ENCODE results near the gene CMSS1.
"Not testable (repeated sequence)": the region's sequence is repeated elsewhere in the genome, so short reads cannot be mapped to it uniquely, and the experiment has no call there.

CMSS1 gene

DNA sequence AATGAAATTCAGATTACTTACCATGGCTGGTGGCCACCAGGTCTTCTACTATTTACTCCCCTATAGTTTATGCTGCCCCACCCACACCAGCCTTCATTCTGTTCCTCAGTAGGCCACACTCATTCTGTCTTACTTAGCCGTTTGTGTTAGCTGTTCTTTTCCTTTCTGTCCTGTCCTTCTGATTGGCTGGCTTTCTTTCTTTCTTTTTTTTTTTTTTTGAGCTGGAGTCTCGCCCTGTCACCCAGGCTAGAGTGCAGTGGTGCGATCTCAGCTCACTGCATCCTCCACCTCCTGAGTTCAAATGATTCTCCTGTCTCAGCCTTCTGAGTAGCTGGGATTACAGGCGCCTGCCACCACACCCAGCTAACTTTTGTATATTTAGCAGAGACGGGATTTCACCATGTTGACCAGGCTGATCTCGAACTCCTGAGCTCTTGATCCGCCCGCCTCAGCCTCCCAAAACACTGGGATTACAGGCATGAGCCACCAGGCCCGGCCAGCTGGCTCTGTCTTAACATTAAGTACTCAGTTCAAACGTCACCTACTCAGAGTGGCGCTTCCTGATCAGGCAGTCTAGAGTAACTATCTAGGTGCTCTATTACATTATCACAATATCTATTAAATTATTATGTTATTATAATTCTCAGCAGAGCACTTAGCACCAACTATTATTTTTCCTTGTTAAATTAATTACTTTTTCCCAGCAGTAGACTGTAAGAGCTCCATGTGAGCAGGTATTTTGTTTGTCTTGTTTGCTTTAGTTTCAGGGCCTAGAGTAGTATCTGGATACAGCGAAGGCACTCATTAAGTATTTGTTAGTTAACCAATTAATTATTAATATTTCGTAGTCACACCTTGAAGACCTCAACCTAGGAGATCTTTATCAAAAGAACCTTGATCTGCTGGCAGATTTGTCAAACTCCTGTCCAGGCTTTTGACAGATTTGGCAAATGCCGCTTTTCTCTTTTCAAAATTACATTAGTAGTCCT is 6.4 kb downstream of the CMSS1 start:
- no peak for DNase-seq

DNA sequence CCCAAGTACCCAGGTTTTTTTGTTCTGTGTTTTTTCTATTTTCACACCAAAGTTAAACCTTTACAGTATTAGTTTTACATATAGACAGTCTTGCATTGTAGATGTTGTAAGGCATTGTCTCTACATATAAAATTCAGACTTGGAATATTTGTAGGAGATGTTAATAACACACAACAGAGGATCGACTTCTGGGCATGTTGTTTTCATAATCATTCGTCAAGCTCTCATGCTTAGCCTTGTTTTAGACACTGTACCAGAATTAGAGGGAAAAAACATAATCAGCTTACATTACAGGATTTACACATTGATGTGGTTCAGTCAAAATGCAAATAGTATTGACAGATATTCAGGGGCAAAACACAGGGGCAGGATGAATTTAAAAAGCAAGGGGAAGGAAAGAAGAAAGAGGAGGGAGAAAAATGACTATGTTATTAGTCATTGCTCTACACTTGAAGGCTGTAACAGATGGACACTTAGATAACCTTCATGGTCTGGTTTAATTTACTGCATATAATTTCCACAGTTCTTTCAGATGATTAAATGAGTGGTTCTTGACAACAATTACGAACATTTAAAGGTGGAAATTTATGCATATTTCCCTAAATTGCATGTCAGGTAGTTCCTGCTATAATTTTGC is 7.5 kb downstream of the CMSS1 start:
- no peak for DNase-seq

DNA sequence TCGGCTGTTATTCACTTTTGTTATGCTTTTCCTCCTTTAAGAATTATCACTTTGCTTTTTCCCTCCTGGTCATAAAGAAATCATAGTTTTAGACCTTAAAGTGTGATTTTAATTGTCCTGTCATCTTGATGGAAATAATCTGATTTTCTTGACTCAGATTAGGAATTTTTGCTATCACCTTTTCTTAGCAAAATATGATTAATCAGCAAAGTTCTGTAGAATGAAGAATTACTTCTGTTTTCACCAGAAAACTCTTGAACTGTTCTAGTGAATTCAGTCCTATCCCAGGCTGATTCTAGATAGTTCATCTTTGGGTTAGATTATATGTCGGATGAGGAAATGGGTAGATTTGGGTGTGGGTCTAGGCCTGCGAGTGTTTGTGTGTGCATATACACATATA is 12.2 kb downstream of the CMSS1 start:
- DNase-seq, result no peak

DNA sequence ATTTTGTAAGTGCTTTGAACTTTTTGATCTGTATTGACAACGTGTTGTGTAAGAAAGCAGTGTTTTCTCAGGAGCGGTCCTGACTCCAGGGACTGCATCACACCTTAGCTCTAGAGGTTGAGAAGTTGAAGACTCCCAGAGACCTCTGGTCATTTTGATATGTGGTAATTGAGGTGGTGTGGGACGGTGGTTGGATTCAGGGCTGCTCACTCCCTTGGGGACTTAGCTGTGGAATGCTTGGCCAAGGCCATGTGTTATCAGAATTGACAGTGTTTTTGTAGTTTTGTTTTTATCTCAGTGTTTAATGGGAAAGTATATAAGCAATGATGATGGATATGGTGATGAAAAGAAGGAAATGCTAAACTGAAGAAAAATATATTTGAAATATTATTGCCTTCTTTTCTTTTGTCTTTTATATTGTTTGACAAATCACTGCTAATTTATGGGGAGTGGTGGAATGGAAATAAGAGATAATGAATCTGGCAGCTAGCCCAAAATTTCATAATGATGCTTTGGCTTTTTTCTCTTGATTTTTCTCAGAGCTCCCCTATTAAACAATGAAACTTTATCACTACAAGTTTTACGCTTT is 16.0 kb downstream of the CMSS1 start:
- no peak for DNase-seq

DNA sequence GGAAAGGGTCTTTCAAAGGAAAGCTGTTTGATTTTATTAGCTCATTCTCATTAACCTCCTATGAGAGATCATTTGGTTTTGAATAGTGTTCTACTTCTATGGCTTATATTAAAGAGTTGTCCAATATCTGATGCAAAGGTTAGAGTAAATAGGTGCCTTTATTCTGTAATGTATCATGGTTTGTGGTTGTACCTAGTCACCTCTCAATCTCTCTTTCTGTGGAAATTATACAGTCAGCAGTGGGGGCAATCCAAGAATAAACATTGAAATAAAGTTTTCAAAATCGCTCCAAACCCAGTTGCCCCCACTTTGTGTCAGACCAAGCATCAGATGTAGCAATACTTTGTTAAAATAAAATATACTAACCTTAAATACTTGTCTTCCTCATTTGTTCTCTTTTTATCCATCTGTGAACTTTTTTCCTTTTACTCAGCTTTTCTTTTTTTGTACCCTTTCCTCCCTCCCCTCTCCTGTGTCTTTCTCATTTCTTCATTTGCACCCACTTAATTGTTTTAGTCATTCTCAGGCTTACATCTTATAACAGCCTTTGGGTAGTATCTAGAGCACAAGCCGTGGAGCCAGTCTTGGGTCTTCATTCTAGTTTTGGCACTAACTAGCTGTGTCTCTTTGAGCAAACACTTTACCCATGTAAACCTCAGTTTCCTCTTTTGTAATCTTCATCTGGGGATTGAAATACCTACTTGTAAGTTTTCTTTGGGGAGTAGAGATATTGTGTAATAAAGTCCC is 16.7 kb downstream of the CMSS1 start:
- no peak for DNase-seq

DNA sequence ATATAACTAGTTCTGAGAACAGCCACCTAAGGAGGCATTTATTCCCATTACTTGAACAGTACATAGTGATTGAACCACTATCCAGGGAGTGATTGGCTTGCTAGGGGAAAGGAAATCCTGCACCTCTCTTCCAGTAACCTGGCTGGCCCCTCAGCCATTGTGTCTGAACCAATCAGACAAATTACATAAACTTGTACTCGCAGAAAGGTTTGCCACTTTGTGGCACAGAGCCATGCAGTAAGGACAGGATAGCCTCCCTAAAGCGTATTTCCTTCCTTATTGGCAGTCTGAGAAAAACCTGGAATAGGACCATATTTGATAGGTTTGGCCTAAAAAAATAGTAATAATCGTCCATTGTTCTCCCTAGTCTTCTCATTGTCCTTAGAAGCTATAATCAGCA is 19.0 kb downstream of the CMSS1 start:
- DNase-seq, result no peak

DNA sequence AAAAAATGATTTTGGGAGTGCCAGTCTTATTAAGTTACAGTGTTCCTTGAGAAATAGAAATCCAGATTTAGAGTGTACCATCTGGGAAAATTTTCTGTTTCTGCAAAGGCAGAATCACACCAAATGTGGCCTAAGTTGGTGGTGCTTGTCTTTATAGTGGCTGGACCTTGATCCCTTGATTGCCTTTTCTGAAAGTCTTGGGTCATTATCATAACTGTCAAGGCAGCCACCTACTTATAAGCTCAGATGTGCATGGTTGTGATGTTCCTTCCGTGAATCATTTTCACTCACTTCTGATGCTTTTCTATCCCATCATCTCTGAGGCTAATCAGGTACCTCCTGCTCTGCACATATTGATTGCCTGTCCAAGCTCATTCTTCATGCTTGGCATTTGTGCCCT is 20.1 kb downstream of the CMSS1 start:
- no peak for DNase-seq

DNA sequence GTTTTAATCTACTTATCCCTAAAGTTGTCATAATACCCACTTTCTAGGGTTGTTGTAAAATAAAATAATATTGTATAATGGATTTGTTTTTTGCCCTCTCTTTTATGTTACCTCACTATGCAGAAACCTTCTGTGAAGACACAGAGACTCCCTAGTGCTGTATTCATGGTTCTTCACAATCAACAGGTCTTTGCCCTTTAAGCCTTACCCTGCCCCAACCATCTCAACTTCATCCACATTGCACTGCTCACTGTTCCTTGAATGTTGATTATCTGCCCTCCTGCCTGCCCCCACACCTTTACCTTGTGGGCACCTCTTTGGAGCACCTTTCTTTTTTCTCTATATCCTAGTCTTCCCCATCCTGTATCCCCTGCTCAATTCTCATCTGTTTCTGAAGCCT is 21.1 kb downstream of the CMSS1 start:
- no peak for DNase-seq

DNA sequence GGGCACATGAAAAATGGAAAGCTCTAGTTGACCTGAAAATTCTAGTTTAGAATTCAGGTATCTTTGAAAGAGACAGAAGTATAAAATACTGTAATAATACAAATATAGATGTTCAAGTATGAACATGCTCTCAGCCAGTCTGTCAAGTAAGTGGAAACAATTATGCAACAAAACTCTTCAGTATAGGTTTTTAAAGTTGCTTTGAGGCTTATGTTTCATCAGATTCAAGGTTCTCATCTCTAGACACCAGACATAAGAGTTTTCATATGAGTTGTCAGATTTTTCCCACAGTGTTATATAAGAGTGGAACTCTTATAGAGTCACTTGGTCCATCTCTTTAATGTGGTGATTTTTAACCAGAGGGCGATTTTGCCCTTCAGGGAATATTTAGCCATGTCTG is 22.0 kb downstream of the CMSS1 start:
- no peak for DNase-seq

DNA sequence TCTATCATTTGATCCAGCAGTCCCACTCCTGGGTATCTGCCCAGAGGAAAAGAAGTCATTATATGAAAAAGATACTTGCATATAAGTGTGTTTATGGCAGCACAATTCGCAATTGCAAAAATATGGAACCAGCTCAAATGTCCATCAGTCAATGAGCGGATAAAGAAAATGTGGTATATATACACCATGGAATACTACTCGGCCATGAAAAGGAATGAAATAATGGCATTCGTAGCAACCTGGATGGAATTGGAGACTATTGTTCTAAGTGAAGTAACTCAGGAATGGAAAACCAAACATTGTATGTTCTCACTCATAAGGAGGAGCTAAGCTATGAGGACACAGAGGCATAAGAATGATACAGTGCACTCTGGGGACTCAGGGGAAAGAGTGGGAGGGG is 24.3 kb downstream of the CMSS1 start:
- DNase-seq, result not testable (repeated sequence)

DNA sequence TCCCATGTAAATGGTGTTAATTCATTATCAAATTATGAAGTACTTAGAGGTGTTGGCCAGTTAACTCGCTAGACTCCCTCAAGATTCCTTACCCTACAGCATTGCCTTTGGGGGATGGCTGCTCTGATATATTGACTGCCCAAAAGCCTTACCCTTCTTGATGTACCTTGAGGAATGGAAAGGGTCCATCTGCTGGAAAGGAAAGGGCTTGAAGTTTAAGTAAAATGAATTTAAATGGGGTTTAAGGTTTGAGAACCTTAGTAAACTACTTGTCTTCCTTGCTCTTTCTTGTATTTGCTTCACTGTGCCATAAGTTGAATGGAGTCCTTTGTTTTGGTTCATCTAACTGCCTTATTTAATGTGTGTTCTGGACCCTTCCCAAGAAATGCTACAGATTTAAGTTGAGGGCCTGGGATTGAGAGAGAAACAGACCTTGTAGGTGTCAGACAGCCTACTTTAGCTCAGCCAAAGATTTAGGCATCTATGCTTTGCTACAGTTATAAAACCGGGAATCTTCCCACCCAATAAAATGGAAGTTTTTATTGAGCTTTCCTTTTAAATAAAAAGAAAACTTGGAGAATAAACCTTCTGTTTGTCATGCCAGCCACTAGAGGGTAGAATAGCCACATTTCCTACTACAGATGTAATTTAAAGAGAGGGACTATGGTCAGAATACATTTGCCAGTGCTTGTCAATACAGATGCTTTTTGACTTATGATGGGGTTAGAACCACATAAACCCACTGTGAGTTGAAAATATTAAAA is 25.3 kb downstream of the CMSS1 start:
- peak; percentile 56 to 68 (median 64) for DNase-seq

DNA sequence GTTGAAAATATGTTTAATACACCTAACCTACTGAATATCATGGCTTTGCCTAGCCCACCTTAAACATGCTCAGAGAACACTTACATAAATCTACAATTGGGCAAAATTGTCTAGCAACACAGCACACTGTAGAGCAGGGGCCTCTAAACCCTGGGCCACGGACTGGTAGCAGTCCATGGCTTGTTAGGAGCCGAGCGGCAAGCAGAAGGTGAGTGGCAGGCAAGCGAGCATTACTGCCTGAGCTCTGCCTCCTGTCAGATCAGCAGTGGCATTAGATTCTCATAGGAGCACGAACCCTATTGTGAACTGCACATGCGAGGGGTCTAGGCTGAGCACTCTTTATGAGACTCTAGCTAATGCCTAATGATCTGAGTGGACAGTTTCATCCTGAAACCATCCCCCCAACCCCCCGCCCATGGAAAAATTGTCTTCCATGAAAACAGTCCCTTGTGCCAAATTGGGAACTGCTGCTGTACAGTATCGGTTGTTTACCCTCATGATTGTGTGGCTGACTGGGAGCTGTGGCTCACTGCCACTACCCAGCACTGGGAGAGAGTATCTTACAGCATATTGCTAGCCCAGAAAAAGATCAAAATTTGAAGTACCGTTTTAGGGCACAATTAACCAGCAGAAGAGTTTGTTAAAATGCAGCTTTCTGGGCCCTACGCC is 26.1 kb downstream of the CMSS1 start:
- no peak for DNase-seq

DNA sequence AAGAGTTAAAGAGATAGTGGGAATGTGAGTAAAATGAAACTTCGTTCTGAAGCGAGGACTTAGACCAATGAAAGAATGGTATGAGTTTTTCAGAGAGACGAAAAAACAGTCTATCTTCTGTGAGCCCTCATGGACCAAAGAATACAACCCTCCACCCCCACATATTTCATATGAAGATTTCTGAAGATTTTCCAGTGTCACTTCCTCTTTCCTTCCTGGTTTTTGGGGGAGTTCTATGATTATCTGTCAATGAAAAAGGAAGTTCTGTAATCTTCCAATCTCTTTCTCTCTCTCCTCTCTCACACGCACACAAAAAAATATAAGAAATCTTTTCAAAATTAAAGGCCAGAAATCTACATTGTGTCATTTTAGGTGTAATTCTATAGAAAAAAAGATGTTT is 27.7 kb downstream of the CMSS1 start:
- peak; percentile 61 to 78 (median 73) for DNase-seq

DNA sequence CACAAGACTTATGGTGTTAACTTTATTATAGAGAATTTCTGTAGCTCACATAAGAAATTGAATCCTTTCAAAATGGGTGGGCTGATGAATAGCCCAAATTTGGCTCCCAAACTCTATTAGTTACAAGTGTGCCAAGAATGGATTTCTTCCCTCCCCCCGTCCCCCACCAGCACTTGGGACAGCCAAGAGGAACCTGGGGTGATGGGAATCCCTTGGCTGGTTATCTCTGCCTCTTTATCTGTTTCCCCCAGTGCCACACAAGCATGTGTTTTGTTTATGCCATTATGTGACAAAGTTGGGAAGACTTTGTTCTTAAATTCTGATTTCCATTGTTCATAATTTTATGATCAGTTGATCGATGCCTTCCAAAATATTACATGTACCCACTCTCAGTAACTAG is 28.3 kb downstream of the CMSS1 start:
- DNase-seq, result no peak

DNA sequence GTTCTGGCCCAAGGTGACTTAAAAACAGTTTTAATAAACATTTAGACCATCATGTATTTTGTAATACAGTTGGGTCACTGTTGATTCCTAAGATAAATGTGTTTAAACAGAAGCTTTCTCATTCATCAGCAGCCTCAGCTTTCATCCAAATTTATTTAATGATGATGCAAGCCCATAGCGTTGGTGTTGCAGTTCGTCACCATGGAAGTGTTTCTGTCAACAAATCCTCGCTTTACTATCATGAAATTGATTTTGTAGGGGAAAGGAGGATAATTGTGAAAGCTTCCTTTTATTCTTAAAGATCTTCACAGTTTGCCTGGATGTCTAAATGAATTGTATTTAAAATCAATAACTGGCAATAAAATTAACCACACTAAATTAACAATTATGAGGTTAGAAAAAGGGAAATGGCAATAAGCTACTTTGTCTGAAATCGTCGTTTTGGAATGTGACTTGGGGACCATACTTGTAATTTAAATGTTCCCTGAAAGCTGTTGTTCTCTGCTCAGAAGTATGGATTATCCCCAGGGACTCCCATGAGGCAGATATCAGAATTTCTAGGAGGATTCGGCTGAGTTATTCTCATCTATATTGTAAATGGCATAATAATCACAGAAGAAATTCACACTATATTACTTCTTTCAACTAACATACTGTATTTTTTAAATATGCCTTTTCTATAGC is 29.0 kb downstream of the CMSS1 start:
- peak; percentile 19 to 49 (median 44) for DNase-seq

DNA sequence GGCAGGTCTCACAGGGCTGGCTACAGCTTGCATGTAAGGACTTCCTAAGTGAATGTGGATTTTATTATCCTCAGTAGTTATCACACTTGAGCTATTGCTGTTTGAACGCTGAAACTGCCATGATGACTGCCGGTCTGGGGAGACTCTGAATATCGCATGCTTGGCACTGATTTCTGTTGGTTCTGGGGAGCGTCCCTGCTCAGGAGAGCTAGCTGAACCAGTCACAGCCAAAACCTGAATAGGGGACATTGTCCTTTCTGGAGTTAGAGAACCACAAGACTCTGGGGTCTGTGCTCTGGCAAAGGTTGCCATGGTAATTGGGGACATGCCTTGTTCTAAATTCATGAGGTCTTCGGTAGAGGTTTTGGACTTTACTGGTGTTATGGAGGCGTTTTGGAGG is 30.8 kb downstream of the CMSS1 start:
- DNase-seq, result no peak

DNA sequence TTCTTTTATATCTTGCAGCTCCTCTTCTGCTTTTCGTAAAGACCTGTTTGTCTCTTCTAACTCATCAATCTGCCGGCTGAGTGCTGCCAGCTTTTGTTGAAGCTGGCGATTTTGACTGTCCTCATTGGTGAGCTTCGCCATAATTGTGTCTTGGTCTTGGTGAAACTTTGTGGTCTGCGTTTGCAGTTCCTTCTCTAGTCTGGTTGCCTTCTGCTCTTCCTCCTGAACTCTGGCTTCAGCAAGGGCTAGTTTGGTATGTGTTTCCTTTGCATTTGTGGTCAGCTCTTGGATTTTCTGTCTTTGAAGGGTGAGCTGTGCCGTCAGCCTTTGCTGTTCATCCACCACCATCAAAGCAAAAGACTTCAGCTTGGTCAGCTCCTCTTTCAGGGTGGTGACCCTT is 32.9 kb downstream of the CMSS1 start:
- no peak for DNase-seq

DNA sequence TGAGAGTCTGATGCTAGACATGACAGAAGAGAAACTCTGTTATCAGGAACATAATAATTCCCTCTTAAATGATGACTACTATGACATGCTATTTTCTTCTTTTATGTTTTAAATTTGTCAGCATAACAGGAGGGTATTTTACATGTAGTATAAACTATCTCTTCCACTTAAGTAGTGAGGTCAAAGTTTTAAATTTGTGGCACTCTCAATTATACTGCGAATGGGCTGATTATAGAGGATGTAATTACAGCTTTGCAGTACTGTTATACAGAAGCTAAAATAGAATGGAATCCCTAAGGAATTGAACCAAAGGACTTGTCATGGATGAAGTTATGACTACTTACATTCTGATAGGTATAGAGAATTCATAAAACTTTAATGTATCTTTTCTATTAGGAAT is 34.3 kb downstream of the CMSS1 start:
- no peak for DNase-seq

DNA sequence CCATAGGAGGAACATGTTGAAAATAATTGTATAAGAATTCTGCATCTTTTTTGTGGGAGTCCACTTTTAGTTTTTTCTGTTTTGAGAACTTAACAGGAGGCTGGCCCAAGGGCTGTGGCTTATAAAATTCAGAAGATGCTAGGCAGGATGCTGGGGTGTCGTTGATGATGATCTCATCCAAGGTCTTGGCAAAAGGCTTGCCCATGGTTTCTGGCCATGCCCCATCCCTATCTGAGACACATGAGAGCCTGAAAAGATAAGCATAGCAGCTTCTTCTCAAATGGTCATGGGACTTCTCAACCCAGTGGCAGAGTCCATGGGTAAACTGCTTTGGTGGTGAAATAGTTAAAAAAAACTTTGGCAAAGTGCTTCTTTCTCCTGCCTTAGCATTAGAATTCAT is 35.2 kb downstream of the CMSS1 start:
- DNase-seq, result no peak

DNA sequence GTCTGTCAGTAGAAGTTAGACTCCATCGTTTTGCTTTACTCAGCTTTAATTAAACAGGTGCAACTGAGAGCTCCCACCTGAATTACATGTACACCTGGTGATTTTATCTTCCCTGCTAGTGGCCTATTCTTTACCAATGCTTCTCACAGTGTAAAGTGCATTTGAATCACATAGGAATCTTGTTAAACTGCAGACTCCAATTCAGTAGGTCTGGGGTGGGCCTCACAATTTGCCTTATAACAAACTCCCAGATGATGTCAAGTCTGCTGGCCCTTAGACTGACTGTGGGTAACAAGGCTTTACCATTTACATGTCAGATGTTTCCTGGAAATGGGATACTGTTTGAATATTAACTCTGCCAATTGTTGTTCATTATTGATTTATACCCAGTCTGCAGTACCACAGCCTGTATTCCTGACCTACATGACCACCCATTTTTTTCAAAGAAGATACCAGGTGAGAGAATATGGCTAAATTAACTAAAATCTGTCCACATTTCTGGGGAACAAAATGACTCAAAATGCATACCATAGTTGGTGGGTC is 37.2 kb downstream of the CMSS1 start:
- DNase-seq, result no peak

DNA sequence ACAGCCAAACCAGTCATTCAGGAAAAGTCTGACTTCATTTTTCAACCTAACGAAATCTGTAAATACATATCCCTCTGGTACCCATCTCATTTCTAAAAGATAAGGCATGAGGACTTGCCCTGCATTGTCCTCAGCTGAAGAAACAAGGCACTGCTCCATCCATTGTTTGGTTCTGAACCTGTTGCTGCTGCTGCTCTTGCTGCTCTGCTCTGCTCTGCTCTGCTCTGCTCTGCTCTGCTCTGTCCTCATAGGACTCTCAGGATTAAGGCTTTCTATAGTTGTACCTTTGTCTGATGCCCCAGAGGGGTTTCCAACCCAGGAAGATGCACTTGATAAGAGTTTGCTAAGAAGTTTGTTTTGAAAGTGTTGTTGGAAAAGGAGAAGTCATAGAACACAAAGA is 38.2 kb downstream of the CMSS1 start:
- DNase-seq, result no peak
